Stimulated activated naive CD8-positive, alpha-beta T cell treated with anti-CD3 and anti-CD28 coated beads, Interleukin-15, amount 100 ng/mL, for 72 hours (primary cell): Measurements from ENCODE around the gene AUTS2.

Experiments
- ATAC-seq: fragments of 150-1000 bp; cut with Tn5 transposase; 2 replicates; pipeline ENCODE4 v1.10.0; 2021; ENCODE audit warnings: mild to moderate bottlenecking, moderate library complexity
- DNase-seq, 2 donors: peaks; one replicate each; pipeline ENCODE4 v3.0.0; 2021 to 2022
- H3K27ac Mint-ChIP-seq, 2 donors: one replicate each; pipeline ENCODE4 v1.8.0; 2022; ENCODE audit warnings: mild to moderate bottlenecking in 2 of 2, mixed read lengths in 2 of 2, moderate library complexity in 2 of 2
- H3K27me3 Mint-ChIP-seq: one replicate; pipeline ENCODE4 v1.8.0; 2022; ENCODE audit warnings: mixed read lengths
- H3K4me1 Mint-ChIP-seq: one replicate; pipeline ENCODE4 v1.8.0; 2022; ENCODE audit warnings: mild to moderate bottlenecking, mixed read lengths
- H3K4me3 Mint-ChIP-seq, 2 donors: one replicate each; pipeline ENCODE4 v1.8.0; 2022; ENCODE audit warnings: mild to moderate bottlenecking in 2 of 2, mixed read lengths in 2 of 2, moderate library complexity in 1 of 2
- H3K9me3 Mint-ChIP-seq, 2 donors: one replicate each; pipeline ENCODE4 v1.8.0; 2022; ENCODE audit warnings: mixed read lengths in 2 of 2

The AUTS2 gene

GRCh38 chr7:69799048-69799697 lies 200.9 kb downstream of the AUTS2 start:
- Mint-ChIP-seq H3K9me3 (no peaks in the 10 kb centered on the region), H3K4me1 (peaks cover 6% of the 10 kb centered on the region), H3K27me3 (peaks cover 27% of the 10 kb centered on the region), H3K27ac (no peak overlapping the region), H3K4me3 (no peak overlapping the region)
- DNase-seq, result no peak
- ATAC-seq, result no peak

GRCh38 chr7:69799990-69800389 lies 201.7 kb downstream of the AUTS2 start:
- Mint-ChIP-seq H3K27me3 (peaks cover 25% of the 10 kb centered on the region), H3K27ac (no peak overlapping the region), H3K4me3 (no peak overlapping the region), H3K9me3 (no peaks in the 10 kb centered on the region), H3K4me1 (peaks cover 12% of the 10 kb centered on the region)
- DNase-seq, result no peak
- no peak for ATAC-seq

- H3K27me3 Mint-ChIP-seq, result peaks cover 30% of the 10 kb centered on the region
- H3K4me1 Mint-ChIP-seq, result peaks cover 12% of the 10 kb centered on the region
- no peak for ATAC-seq
- no peaks in the 10 kb centered on the region for H3K9me3 Mint-ChIP-seq
- no peak overlapping the region for H3K4me3 Mint-ChIP-seq
- DNase-seq, result no peak
- H3K27ac Mint-ChIP-seq, result no peak overlapping the region
These were observed 202.2 kb downstream of the AUTS2 start for GRCh38 chr7:69800495-69800894.

GRCh38 chr7:69801729-69802682 lies 203.7 kb downstream of the AUTS2 start:
- ATAC-seq, result no peak
- Mint-ChIP-seq H3K27ac (no peak overlapping the region), H3K4me1 (peaks cover 12% of the 10 kb centered on the region)

GRCh38 chr7:69803699-69804516 lies 205.6 kb downstream of the AUTS2 start:
- peak; percentile 96 for ATAC-seq
- Mint-ChIP-seq H3K4me1 (peaks cover 12% of the 10 kb centered on the region), H3K4me3 (no peak overlapping the region), H3K27me3 (peaks cover 23% of the 10 kb centered on the region), H3K9me3 (no peaks in the 10 kb centered on the region), H3K27ac (peak overlapping the region in 1 of 2 donors; percentile 31)
- DNase-seq, result peak; percentile 9 to 53

More at GRCh38 chr7:69801729-69802682, 203.7 kb downstream of the AUTS2 start:
- H3K9me3 Mint-ChIP-seq, result no peaks in the 10 kb centered on the region
- no peak overlapping the region for H3K4me3 Mint-ChIP-seq
- peaks cover 23% of the 10 kb centered on the region for H3K27me3 Mint-ChIP-seq
- DNase-seq, result no peak

GRCh38 chr7:69804962-69805361 lies 206.7 kb downstream of the AUTS2 start:
- Mint-ChIP-seq H3K4me1 (peaks cover 12% of the 10 kb centered on the region), H3K27ac (no peak overlapping the region), H3K4me3 (no peak overlapping the region), H3K9me3 (no peaks in the 10 kb centered on the region), H3K27me3 (peaks cover 28% of the 10 kb centered on the region)
- no peak for ATAC-seq
- no peak for DNase-seq

GRCh38 chr7:69808391-69808790 lies 210.1 kb downstream of the AUTS2 start:
- ATAC-seq (no peak), DNase-seq (no peak)

GRCh38 chr7:69811476-69812308 lies 213.4 kb downstream of the AUTS2 start:
- Mint-ChIP-seq H3K9me3 (no peaks in the 10 kb centered on the region), H3K27me3 (peaks cover 7% of the 10 kb centered on the region), H3K4me3 (no peak overlapping the region), H3K27ac (no peak overlapping the region), H3K4me1 (no peaks in the 10 kb centered on the region)
- no peak for ATAC-seq
- DNase-seq, result no peak

More at GRCh38 chr7:69808391-69808790, 210.1 kb downstream of the AUTS2 start:
- H3K9me3 Mint-ChIP-seq, result no peaks in the 10 kb centered on the region
- H3K4me1 Mint-ChIP-seq, result peaks cover 12% of the 10 kb centered on the region
- H3K4me3 Mint-ChIP-seq, result no peak overlapping the region
- H3K27ac Mint-ChIP-seq, result no peak overlapping the region
- peaks cover 15% of the 10 kb centered on the region for H3K27me3 Mint-ChIP-seq

GRCh38 chr7:69812756-69813155 lies 214.5 kb downstream of the AUTS2 start:
- Mint-ChIP-seq H3K9me3 (no peaks in the 10 kb centered on the region), H3K27me3 (peaks cover 15% of the 10 kb centered on the region), H3K27ac (no peak overlapping the region)

GRCh38 chr7:69813637-69814240 lies 215.5 kb downstream of the AUTS2 start:
- no peak for ATAC-seq
- no peak overlapping the region for H3K27ac Mint-ChIP-seq
- peaks cover 19% of the 10 kb centered on the region for H3K27me3 Mint-ChIP-seq
- no peak overlapping the region for H3K4me3 Mint-ChIP-seq
- no peaks in the 10 kb centered on the region for H3K4me1 Mint-ChIP-seq
- H3K9me3 Mint-ChIP-seq, result no peaks in the 10 kb centered on the region
- no peak for DNase-seq

More at GRCh38 chr7:69812756-69813155, 214.5 kb downstream of the AUTS2 start:
- ATAC-seq (no peak), DNase-seq (no peak)
- H3K4me3 Mint-ChIP-seq, result no peak overlapping the region
- H3K4me1 Mint-ChIP-seq, result no peaks in the 10 kb centered on the region

- no peak overlapping the region for H3K4me3 Mint-ChIP-seq
- H3K9me3 Mint-ChIP-seq, result no peaks in the 10 kb centered on the region
- ATAC-seq, result no peak
- H3K4me1 Mint-ChIP-seq, result no peaks in the 10 kb centered on the region
- no peak for DNase-seq
- H3K27ac Mint-ChIP-seq, result no peak overlapping the region
- peaks cover 19% of the 10 kb centered on the region for H3K27me3 Mint-ChIP-seq
These were observed 216.2 kb downstream of the AUTS2 start for GRCh38 chr7:69814421-69814962.

- no peaks in the 10 kb centered on the region for H3K9me3 Mint-ChIP-seq
- no peak for DNase-seq
- ATAC-seq, result no peak
- H3K4me1 Mint-ChIP-seq, result no peaks in the 10 kb centered on the region
- H3K27me3 Mint-ChIP-seq, result peaks cover 32% of the 10 kb centered on the region
- H3K27ac Mint-ChIP-seq, result no peak overlapping the region
- H3K4me3 Mint-ChIP-seq, result no peak overlapping the region
These were observed 218.2 kb downstream of the AUTS2 start for GRCh38 chr7:69816501-69816900.

GRCh38 chr7:69817121-69817520 lies 218.8 kb downstream of the AUTS2 start:
- H3K27ac Mint-ChIP-seq, result no peak overlapping the region
- no peaks in the 10 kb centered on the region for H3K9me3 Mint-ChIP-seq
- peaks cover 39% of the 10 kb centered on the region for H3K27me3 Mint-ChIP-seq
- H3K4me3 Mint-ChIP-seq, result no peak overlapping the region
- no peak for DNase-seq
- ATAC-seq, result no peak
- no peaks in the 10 kb centered on the region for H3K4me1 Mint-ChIP-seq
